ENCODE measurements around the gene PROB1.

DNA sequence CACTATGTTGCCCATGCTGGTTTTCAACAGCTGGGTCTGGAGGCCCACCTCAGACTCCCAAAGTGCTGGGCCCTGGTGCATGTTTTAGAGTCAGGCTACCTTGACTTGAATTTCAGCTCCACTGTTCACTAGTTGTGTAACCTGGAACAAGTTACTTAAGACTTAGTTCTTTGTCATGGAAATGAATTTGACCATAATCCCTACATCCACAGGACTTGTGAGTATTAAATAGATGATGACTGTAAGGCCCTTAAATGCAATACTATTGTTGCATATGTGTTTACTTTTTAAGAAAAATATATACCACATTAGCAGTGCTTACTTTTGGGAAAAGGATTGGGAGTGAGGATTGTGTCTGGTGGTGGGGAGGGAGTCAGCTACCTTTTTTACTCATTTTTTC lies 36.8 kb downstream of the PROB1 start:
- TF ChIP-seq, protein P1, sequence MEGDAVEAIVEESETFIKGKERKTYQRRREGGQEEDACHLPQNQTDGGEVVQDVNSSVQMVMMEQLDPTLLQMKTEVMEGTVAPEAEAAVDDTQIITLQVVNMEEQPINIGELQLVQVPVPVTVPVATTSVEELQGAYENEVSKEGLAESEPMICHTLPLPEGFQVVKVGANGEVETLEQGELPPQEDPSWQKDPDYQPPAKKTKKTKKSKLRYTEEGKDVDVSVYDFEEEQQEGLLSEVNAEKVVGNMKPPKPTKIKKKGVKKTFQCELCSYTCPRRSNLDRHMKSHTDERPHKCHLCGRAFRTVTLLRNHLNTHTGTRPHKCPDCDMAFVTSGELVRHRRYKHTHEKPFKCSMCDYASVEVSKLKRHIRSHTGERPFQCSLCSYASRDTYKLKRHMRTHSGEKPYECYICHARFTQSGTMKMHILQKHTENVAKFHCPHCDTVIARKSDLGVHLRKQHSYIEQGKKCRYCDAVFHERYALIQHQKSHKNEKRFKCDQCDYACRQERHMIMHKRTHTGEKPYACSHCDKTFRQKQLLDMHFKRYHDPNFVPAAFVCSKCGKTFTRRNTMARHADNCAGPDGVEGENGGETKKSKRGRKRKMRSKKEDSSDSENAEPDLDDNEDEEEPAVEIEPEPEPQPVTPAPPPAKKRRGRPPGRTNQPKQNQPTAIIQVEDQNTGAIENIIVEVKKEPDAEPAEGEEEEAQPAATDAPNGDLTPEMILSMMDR (conservative IDR thresholded peaks at IDR 0.05): no peak
- no peak for TF ChIP-seq ZFX (IDR thresholded peaks at IDR 0.05)

Measured in C4-2B (cell line).